GM21423 (cell line): ENCODE results near the gene AFG1L.
"Not testable (repeated sequence)": the region's sequence is repeated elsewhere in the genome, so short reads cannot be mapped to it uniquely, and the experiment has no call there.

Source experiments
- ATAC-seq: cut with Tn5 transposase; IDR thresholded peaks from one replicate; pipeline ENCODE4 v1.9.1; 2021; ENCODE audit warnings: mild to moderate bottlenecking, moderate library complexity; ENCODE audit not compliant: unreplicated experiment

The AFG1L gene

DNA sequence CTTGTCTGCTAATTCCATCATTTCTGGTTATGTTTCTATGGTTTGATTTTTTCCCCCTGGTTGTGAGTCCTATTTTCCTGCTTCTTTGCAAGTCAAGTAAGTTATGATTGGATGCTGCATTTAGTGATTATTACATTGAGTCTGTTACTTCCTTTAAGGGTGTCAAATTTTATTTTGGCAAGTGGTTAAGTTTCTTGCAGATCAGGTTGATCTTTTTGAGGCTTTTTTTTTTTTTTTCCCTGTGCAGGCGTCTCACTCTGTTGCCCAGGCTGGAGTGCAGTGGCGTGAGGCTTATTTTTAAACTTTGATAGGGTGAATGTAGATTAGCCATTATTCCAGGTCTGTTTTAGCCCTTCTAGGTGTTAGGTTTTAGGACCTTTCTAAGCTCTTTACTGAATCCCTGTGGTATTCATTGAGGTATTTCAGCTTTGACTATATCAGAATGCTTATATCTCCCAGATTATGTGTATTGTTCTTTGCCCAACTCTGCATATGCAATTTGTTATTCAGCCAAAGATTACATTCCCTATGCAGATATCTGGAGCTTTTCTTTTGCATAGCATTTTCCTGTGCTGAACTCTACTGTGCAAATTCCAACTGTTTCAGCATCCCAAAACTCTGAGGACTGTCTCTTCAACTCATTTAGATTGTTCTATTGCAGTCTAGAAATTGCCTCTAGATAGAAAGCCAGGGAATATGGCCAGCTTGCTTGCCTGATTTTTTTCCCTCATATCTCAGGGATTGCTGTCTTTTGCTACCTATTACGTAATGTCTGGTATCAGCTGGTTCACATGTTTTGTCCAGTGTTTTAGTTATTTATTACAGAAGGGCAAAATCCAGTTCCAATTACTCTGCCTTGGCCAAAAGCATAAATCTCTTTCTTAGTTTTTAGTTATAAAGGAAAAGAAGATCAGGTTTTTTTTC is 113.3 kb downstream of the AFG1L start:
- no peak for ATAC-seq

DNA sequence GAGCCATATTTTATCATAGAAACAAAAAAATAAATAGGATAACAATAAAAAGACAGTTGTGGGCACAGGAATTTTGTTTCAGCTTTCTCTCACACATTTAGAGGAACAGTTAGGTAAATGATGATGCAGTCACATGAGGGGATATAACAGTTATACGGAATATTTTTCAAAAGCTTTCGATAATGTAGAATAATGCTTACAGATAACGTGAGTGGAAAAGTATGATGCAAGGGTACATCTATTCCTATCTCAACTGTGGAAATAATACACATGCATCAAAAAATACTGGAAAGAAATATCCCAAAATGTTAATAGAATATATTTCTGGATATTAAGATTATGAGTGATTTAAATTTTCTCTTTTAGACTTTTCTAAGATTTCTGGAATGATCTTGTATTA is 114.0 kb downstream of the AFG1L start:
- ATAC-seq: no peak

GRCh38 chr6:108416047-108416833 is 121.4 kb downstream of the AFG1L start:
- ATAC-seq: not testable (repeated sequence)

DNA sequence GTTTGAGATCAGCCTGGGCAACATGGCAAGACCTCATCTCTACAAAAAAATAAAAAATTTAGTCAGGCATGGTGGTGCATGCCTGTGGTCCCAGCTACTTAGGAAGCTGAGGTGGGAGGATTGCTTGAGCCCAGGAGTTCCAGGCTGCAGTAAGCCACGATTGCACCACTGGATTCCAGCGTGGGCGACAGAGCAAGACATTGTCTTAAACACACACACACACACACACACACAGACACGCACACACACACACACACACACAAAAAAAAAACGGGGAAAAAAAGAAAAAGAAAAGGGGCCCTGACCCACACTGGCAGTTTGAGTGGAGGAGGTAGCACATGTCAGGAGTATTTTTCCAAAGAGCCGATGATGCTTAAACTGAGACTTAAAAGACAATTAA is 122.2 kb downstream of the AFG1L start:
- no peak for ATAC-seq

DNA sequence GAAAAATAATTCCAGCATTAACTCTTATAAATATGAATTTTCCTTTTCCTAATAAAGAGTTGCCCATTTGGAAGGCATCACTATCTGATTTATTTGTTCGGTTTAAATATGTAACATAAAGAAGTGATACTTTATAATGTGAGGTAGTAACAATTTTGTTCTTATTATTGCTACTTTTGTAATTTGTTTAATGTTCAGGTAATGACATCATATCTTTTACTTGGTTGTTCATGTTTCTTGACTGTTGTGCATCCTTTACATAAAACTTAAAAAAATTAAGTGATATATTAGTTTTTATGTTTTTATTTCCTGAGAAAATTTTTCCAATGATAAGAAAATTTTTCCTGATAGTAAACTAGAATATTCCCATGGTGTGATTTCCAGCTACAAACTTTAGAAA is 124.6 kb downstream of the AFG1L start:
- ATAC-seq: no peak

DNA sequence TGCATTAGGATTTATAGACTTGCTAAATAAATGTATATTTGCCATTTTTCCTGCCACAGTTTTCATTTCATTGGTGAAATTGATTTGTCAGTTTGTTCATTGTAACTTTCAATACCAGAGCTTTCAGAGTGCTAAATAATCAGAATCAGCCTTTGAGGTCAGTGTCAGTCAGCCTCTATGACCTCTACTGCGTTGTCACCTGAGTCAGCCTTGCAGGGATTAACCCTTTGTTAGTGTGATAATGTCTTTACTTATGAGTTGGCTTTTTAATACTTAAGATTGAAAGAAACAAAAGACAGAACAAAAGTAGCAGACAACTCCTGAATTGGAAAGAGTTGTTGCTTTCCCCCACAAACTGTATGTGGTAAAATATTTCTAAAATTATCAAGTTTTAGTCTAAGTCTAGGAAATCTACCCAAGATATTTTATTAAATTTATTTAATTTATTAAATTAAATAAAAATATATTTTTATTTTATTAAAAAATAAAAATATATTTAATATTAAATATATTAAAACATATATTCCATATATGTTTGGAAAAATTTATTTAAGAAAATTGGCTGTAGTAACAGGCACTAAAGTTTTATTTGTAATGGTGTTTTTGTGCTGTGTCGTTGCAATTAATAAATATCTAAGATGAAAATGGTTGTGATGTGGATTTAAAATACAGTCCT is 125.2 kb downstream of the AFG1L start:
- ATAC-seq: no peak

GRCh38 chr6:108421366-108421765 is 126.5 kb downstream of the AFG1L start:
- no peak for ATAC-seq

GRCh38 chr6:108423982-108424705 is 129.3 kb downstream of the AFG1L start:
- no peak for ATAC-seq

GRCh38 chr6:108425428-108425827 is 130.6 kb downstream of the AFG1L start:
- no peak for ATAC-seq

DNA sequence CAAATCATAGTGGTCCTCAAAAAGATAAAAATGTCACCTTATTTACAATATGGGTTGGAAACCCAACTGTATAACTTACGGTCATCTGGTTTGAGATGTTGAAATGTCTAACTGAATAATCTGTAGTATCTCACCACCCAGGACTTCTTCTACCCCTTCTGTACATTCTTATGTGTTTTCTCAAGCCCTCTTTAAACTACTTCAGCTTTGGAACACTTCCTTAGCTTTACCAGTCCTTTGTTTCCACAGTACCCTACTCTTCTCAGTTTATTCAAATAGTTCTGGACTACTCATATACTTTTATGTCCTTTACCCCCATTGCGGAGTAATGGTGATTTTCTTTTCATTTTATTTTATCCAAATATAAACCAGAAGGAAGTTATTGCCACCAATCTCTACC is 137.3 kb downstream of the AFG1L start:
- ATAC-seq: no peak

GRCh38 chr6:108432792-108433191 is 137.9 kb downstream of the AFG1L start:
- no peak for ATAC-seq

DNA sequence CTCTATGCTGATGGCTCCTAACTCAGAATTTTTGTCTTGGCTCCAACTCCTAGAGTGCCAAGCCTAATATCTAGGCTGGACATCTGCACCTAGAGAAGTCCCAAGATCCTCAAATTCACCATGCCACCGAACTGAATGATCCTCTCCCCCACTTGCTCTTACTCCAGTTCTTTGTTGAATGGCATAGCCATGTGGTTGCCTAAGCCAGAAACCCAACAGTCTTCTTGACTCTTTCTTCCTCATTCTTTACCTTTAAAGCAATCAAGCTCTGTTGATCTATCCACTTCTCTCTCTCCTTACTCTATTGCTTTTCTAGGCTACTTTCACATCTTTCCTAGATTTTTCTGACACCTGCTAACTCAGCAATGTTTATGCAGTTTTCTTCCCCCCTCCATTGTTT is 139.4 kb downstream of the AFG1L start:
- no peak for ATAC-seq

- no peak for ATAC-seq
These were observed 140.5 kb downstream of the AFG1L start for GRCh38 chr6:108435391-108435790.

DNA sequence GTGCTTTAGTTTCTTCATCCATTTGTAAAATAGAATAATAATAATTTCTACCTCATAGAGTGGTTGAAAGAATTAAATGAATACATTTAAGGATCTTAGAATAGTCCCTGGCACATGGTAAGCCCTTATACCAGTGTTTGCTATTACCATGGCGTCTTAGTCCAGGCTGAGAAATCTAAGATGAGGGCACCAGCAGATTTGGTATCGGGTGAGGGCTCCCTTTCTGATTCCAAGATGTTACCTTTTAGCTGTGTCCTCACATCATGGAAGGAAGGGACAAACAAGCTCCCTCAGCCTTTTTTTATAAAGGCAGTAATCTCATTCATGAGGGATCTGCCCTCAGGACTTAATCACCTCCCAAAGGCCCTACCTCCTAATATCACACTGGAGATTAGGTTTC is 141.9 kb downstream of the AFG1L start:
- ATAC-seq: no peak

GRCh38 chr6:108437821-108438220 is 143.0 kb downstream of the AFG1L start:
- no peak for ATAC-seq

DNA sequence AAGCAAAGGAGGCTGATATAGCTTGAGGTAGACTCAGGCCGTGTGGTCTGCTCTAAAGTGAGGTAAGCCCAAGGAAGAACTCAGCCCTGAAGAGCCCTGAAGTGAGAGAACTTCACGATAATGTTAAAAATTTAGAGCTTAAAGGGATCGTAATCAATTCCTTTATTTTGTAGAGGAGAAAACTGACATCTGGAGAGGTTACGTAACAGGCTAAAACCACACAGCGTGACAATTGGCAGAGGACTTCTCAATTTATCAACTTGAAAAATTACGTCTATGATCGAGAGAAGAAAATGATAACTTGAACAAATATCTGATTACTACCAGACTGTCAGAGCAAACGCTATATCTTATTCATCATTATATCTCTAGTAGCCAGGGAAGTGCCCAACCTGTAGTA is 144.1 kb downstream of the AFG1L start:
- no peak for ATAC-seq

GRCh38 chr6:108441141-108441540 is 146.3 kb downstream of the AFG1L start:
- no peak for ATAC-seq

DNA sequence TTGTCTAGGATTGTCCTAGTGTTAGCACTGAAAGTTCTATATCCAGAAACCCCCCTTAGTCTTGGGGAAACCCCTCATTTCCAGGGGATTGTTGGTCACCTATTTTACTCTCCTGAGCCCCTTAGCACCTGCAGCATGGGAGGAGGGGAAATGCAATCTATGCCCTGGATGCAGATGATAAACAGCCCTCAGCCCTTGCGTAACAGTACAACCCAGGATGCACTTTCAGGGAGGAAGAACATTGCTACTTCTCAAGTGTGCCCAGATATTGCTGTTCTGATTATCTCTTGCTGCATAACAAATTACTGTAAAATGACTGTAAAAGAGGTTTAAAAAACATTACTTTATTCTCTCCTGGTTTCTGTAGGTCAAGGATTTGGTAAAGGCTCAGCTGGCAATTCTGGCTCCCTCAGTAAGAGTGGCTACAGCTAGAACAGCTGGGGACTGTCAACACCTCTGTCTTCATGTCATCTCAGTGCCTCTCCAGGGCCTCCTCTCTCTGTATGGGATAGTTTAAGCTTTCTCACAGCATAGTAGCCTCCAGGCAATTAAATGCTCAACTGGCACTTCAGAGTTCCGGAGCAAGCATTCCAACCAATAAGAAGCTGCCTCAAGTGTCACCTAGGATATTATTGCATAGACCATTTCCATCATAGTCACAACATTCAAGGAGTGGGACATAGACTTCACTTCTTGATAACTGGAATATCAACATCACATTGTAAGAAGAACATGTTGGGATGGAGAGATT is 148.1 kb downstream of the AFG1L start:
- no peak for ATAC-seq

DNA sequence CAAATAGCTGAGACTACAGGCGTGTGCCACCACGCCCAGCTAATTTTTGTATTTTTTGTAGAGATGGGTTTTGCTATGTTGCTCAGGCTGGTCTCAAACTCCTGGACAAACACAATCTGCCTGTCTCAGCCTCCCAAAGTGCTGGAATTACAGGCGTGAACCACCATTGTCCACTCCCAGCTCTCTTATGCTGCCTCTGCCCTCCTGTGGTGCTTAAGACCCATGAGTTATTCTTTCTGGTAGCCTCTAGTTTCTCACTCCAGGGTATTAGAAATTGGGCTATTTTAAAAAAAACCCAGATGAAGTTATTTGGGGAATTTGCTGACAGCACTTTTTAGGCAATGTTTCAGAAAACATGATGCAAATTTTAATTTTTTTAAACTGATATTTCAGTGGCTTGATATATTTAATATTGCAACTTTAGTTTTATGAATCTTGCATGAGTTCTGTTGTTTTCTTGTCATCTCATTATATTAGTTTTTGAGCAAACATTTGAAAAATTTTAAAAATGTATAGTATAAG is 151.8 kb downstream of the AFG1L start:
- ATAC-seq: no peak

GRCh38 chr6:108448481-108448880 is 153.6 kb downstream of the AFG1L start:
- no peak for ATAC-seq
